DMS114 treated with DMSO at 0.1 percent for 48 hours (cell line): Measurements from ENCODE around the gene CAVIN2.
"Not testable (repeated sequence)": the region's sequence is repeated elsewhere in the genome, so short reads cannot be mapped to it uniquely, and the experiment has no call there.

Experiments used
- DNase-seq: peaks from one replicate; lab custom pipeline; 2025; ENCODE audit not compliant: unreplicated experiment; lab: John Stamatoyannopoulos, UW

CAVIN2 gene

DNA sequence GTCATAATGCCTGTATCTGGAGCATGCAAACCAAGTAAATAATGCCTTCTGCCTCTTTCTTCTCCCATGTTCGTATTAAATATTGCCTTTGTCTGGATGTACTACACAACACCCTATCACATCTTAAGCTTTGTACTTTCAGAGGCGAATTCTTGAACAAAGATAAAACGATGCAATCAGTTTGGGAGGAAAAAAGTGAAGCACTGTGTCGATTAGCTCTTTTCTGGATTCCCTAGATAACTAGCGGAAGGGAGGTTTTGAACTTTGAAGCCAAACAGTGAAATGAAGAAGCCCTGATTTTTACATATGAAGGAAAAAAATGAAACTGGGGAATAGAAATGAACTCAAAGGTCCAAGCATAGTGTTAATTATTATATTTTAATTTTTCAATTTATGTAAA lies 44.7 kb downstream of the CAVIN2 start:
- DNase-seq: no peak

- no peak for DNase-seq
Observed at GRCh38 chr2:191800874-191801273, 46.0 kb downstream of the CAVIN2 start.

DNA sequence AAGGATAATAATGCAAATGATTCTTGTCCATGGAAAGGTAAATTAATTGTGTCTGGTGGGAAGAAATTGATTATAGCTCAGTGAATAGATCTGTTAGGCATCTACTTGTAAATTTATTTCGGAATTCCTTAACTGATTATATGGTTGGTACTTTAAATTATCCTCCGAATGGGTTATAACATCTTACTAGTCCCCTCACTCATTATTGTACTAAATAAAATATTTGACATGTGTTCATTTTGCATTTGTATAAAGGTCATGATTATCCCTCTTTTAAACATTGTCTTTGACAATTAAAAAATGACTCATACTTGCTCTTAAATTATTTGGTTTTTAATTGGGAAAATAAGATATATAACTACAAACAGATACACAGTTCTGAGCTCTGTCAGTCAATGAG lies 47.4 kb downstream of the CAVIN2 start:
- no peak for DNase-seq

DNA sequence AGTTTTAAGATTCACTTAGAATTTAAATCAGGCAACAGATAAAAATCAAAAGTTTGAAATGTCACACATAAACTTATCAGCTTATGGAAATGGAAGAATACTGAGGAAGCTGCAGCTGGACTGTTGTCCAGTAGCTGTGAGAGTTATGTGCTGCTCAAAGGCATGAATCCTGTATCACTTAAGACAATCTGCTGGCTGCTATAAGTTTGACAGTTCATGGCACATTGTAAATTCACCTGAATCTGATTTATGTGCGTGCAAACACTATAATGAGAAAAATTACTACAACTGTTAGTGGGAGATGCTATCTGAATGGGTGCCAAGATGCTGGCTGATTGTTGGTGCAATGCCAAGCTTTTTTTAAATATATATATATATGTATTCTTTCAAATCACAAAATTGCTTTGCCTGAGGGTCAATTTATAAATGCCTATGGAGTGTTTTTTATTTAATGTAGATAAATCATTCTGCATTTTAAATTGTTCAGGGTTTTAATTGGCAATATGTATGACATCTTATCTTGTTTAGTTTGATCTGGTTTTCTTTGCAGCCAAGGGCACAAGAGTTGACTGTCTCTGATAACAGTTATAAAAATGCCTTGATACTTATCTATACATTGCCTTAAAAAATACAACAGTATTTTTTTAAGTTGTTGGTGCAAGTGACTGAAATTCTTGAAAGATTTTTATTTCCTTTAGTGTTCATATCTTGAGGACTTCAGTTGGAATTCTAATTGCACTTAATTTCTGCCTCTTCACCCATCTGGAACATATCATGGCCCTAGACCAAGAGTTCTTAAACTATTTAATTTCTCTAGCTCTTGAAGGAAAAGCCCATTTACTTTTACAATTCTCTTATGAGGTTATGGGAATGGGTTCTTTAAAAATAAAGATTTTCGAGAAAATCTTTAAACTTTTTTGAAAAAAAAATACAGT lies 48.7 kb downstream of the CAVIN2 start:
- no peak for DNase-seq

GRCh38 chr2:191797500-191797899 lies 49.4 kb downstream of the CAVIN2 start:
- DNase-seq: no peak

- no peak for DNase-seq
Observed at GRCh38 chr2:191795715-191796114, 51.2 kb downstream of the CAVIN2 start.

DNA sequence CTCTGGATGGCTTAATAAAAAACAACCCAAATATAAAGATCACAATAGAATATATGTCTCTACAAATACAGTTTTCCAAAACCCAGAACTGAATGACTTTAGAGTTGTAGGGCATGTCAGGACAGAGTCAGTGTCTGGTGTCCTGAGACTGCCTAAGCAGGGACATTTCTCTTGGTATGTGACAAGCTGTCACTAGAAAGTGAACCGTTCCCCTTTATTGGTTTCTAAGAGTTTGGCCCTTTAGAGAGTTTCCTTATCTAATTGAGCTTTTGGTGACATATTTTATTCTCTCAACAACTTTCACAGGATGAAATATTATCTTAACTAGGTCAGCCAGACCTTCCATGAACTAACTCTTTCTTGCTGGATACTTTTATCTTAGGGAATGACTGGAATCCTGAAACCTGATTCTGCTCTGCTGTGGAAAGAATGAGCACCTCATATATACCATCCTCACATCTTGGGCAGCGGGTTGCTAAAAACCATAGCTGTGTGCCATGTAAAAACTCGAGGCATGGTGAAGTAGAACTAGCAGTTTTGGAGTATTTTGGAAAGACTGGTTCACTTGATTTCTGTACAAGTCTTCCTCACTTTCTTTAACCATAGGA lies 54.8 kb downstream of the CAVIN2 start:
- no peak for DNase-seq

DNA sequence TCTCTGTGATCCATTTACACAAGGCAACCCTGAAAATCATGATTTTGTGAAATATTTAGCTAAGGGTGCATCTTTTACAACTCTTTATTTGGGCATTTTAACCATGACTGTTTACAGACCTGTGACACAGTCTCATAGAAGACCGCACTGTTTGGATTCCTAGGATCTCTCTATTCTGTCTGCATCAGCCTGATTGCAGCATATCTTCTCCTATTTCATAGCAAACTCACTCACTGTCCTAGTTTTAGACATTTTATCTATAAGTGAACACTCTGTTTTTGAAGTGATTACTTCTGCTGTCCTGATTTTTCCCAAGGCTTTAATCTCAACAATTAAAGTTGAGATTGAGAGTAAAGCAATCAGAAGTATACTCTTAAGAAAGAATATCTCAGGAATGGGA lies 56.2 kb downstream of the CAVIN2 start:
- no peak for DNase-seq

DNA sequence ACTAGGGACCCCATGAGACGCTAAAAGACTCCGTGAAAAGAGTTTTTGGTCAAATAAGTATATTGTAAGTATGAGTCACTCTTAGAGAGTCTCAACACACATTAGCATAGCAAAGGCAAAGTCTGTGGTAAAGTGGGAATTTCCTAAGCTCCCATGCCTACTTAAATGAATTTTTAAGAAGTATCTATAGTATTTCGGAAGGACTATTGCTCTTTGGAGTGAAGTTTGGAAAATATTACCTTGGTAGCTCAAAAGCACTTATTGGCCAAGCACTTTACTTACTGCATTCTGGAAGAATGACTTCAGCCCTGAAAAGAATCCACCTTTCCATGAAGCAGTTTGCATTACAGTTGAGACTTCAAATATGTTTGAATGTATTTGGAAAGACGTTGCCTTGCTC lies 57.1 kb downstream of the CAVIN2 start:
- no peak for DNase-seq

DNA sequence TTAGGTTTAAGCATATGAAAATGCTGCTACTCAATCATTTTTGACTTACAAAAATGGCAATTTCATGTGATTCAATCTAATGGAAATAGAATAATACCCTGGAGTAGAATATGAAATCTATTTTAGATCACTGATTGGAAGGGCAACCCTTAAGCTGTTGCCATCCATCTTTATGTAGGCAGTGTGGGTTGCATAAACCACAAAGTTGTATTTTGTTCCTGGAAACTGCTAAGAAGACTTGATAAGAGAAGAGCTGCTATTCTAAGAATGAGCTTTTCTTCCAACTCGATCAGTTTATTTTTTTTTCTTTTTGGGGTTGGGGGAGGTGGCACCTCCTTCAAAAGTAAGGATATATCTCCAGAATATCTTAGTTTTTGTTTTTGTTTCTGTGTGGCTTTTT lies 60.2 kb downstream of the CAVIN2 start:
- no peak for DNase-seq

- not testable (repeated sequence) for DNase-seq
Observed at GRCh38 chr2:191785651-191786050, 61.2 kb downstream of the CAVIN2 start.
